Measurements from ENCODE around the gene DEDD2.

DNA sequence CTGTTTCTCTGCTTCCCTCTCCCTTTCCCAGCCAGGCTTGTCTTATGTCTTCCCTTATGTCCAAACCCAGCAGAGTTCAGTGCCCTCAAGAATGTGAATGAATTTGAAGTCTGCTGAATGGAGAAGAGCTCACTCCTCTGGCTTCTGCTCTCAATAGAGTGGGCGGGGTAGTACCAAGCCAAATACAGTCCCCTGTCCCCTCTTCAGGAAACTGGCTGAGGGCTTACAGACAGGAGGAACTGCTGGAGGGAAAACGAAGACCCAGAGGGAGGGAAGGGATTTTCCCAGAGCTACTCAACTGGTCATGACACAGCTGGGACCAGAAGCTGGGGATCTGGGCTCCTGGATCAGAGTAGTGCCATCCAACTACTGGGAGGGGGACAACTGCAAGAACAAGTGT, 52.3 kb downstream of the DEDD2 start:
- TF ChIP-seq, protein P1, sequence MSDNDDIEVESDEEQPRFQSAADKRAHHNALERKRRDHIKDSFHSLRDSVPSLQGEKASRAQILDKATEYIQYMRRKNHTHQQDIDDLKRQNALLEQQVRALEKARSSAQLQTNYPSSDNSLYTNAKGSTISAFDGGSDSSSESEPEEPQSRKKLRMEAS (IDR thresholded peaks at IDR 0.05; ENCODE audit: low read depth, low read length): no peak
- TF ChIP-seq, protein P2, sequence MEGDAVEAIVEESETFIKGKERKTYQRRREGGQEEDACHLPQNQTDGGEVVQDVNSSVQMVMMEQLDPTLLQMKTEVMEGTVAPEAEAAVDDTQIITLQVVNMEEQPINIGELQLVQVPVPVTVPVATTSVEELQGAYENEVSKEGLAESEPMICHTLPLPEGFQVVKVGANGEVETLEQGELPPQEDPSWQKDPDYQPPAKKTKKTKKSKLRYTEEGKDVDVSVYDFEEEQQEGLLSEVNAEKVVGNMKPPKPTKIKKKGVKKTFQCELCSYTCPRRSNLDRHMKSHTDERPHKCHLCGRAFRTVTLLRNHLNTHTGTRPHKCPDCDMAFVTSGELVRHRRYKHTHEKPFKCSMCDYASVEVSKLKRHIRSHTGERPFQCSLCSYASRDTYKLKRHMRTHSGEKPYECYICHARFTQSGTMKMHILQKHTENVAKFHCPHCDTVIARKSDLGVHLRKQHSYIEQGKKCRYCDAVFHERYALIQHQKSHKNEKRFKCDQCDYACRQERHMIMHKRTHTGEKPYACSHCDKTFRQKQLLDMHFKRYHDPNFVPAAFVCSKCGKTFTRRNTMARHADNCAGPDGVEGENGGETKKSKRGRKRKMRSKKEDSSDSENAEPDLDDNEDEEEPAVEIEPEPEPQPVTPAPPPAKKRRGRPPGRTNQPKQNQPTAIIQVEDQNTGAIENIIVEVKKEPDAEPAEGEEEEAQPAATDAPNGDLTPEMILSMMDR (IDR thresholded peaks at IDR 0.05; ENCODE audit: low read depth, low read length): no peak

Measured in NB4 (cell line).